Thyroid gland (tissue), 4 donors: ENCODE results near the gene EHMT1.

Experiments
- POLR2A ChIP-seq, 2 donors: fragments of 450-650 bp; IDR thresholded peaks; one replicate each; pipeline ENCODE4 v1.6.1; 2017; ENCODE audit warnings: antibody characterized with exemption in 2 of 2, mild to moderate bottlenecking in 2 of 2, moderate library complexity in 1 of 2
- TF ChIP-seq, protein P1 (sequence below), 6 experiments: fragments of 200-600 bp in 3 of 6; fragments of 450-650 bp in 3 of 6; sonication (generic) in 3 of 6; IDR thresholded peaks; one replicate each; pipeline ENCODE4 v1.5.1; 2016 to 2019; ENCODE audit warnings: antibody characterized with exemption in 6 of 6, mild to moderate bottlenecking in 2 of 6, inconsistent platforms in 1 of 6, moderate library complexity in 1 of 6

DNA sequence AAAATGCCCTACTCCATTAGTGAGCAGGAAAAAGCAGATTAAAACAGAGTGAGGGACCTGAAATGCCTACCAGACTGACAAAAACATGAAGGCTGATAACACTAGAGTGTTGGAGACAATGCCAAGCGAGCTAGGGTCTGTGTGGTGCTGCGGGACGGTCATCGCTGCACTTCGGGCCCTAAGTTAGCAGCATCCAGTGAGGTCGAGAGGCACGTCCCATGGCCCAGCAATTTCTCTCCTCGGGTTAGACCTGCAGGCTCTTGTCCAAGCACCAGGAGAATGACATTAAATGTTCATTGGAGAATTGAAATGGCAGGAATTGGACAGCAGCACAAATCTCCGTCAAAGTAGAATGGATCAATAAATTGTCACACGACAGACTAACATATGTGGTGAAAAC lies 253.5 kb downstream of the EHMT1 start:
- TF ChIP-seq, protein P1, sequence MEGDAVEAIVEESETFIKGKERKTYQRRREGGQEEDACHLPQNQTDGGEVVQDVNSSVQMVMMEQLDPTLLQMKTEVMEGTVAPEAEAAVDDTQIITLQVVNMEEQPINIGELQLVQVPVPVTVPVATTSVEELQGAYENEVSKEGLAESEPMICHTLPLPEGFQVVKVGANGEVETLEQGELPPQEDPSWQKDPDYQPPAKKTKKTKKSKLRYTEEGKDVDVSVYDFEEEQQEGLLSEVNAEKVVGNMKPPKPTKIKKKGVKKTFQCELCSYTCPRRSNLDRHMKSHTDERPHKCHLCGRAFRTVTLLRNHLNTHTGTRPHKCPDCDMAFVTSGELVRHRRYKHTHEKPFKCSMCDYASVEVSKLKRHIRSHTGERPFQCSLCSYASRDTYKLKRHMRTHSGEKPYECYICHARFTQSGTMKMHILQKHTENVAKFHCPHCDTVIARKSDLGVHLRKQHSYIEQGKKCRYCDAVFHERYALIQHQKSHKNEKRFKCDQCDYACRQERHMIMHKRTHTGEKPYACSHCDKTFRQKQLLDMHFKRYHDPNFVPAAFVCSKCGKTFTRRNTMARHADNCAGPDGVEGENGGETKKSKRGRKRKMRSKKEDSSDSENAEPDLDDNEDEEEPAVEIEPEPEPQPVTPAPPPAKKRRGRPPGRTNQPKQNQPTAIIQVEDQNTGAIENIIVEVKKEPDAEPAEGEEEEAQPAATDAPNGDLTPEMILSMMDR (IDR thresholded peaks at IDR 0.05), result no peak
- no peak for TF ChIP-seq POLR2A (IDR thresholded peaks at IDR 0.05)
